GM23248 (cell line): Measurements from ENCODE around the gene SLC25A11. TPM values are rescaled to one million over a fixed set of nuclear protein-coding genes. Genes with fewer than 3 reads are reported as not detected.

Source experiments
- DNase-seq: peaks from one replicate; pipeline ENCODE4 v3.0.0-alpha.2; 2015
- H2AFZ ChIP-seq: fragments of 200-600 bp; sonication (generic); 2 replicates; pipeline ENCODE4 v1.6.1; 2016; ENCODE audit warnings: antibody characterized with exemption
- H3F3A ChIP-seq: fragments of 200-600 bp; sonication (generic); 2 replicates; pipeline ENCODE4 v1.6.1; 2016; ENCODE audit warnings: mild to moderate bottlenecking, antibody characterized with exemption, mixed run types; ENCODE audit not compliant: insufficient read depth
- H3K27ac ChIP-seq: fragments of 200-600 bp; sonication (generic); 2 replicates; pipeline ENCODE4 v1.5.1; 2016; ENCODE audit warnings: mild to moderate bottlenecking
- H3K27me3 ChIP-seq: fragments of 200-600 bp; sonication (generic); replicated peaks from 2 replicates; pipeline ENCODE4 v1.6.1; 2016; ENCODE audit warnings: mild to moderate bottlenecking; ENCODE audit not compliant: insufficient read depth
- H3K36me3 ChIP-seq: fragments of 200-600 bp; sonication (generic); 2 replicates; pipeline ENCODE4 v1.6.1; 2016; ENCODE audit warnings: low read depth, mild to moderate bottlenecking
- H3K4me1 ChIP-seq: fragments of 200-600 bp; sonication (generic); 2 replicates; pipeline ENCODE4 v1.6.1; 2016; ENCODE audit warnings: mild to moderate bottlenecking; ENCODE audit not compliant: insufficient read depth
- H3K4me2 ChIP-seq: fragments of 200-600 bp; sonication (generic); one replicate; pipeline ENCODE4 v1.6.1; 2016; ENCODE audit warnings: mild to moderate bottlenecking; ENCODE audit not compliant: unreplicated experiment
- H3K4me3 ChIP-seq: fragments of 200-600 bp; sonication (generic); 2 replicates; pipeline ENCODE4 v1.5.1; 2016; ENCODE audit warnings: mild to moderate bottlenecking
- H3K79me2 ChIP-seq: fragments of 200-600 bp; sonication (generic); 2 replicates; pipeline ENCODE4 v1.6.1; 2016; ENCODE audit warnings: mild to moderate bottlenecking; ENCODE audit not compliant: insufficient read depth
- H3K9ac ChIP-seq: fragments of 200-600 bp; sonication (generic); 2 replicates; pipeline ENCODE4 v1.6.1; 2016; ENCODE audit warnings: mild to moderate bottlenecking
- H3K9me2 ChIP-seq: fragments of 200-600 bp; sonication (generic); 2 replicates; pipeline ENCODE4 v1.6.1; 2016; ENCODE audit warnings: mixed run types, mild to moderate bottlenecking, moderate library complexity; ENCODE audit not compliant: insufficient read depth
- H3K9me3 ChIP-seq: fragments of 200-600 bp; sonication (generic); one replicate; pipeline ENCODE4 v1.6.1; 2017; ENCODE audit warnings: low read depth
- H4K20me1 ChIP-seq: fragments of 200-600 bp; sonication (generic); 2 replicates; pipeline ENCODE4 v1.6.0; 2016; ENCODE audit not compliant: insufficient read depth
- EZH2 ChIP-seq: fragments of 200-600 bp; sonication (generic); IDR thresholded peaks from 2 replicates; pipeline ENCODE4 v1.6.1; 2018; ENCODE audit warnings: antibody characterized with exemption, mild to moderate bottlenecking; ENCODE audit not compliant: insufficient read depth, poor library complexity, severe bottlenecking
- EZH2phosphoT487 ChIP-seq: fragments of 200-600 bp; sonication (generic); IDR thresholded peaks from 2 replicates; pipeline ENCODE4 v1.6.1; 2018; ENCODE audit warnings: antibody characterized with exemption, moderate library complexity, mild to moderate bottlenecking, low read depth; ENCODE audit not compliant: insufficient read depth
- WGBS, 2 experiments: methylation state at CpG; one replicate each; pipeline ENCODE4 v1.1.6; 2015 to 2017; ENCODE audit warnings: low lambda C conversion rate in 2 of 2, low coverage in 1 of 2; ENCODE audit errors: missing lambda C conversion rate in 2 of 2; 5-methylcytosine and 5-hydroxymethylcytosine counted together
- in situ Hi-C: fragments of 300-500 bp; cut with MboI; formaldehyde crosslinking; loops from 2 replicates; pipeline ENCODE4 v1.15.0; 2020
- polyA plus RNA-seq: library from polyadenylated mRNA; unstranded; fragments of >200 nt; fragmentation: Nextera tagmentation; extraction: Ambion mirVana; gene quantifications from 2 replicates; pipeline ENCODE4 v1.2.1, GENCODE V29; 2016
- total RNA-seq: library from RNA; depleted of rRNA; stranded (reverse); fragments of >200 nt; shearing (Covaris generic); gene quantifications from 2 replicates; pipeline ENCODE4 v1.2.3, GENCODE V29; 2014

SLC25A11 gene
- total and polyA plus RNA-seq, 2 experiments from 2014 or later: 68.5 to 71.4 TPM

GRCh38 chr17:4941319-4941610 is 1.4 kb upstream of the SLC25A11 start:
- Histone ChIP-seq H3K9me2 (no peaks in the 10 kb centered on the region), H3K9me3 (no peaks in the 10 kb centered on the region), H3K9ac (peak overlapping the region; percentile 94), H3K4me2 (peak overlapping the region; percentile 93), H3K36me3 (peaks cover 5% of the 10 kb centered on the region), H3K4me3 (peak overlapping the region; percentile 94), H4K20me1 (peaks cover 6% of the 10 kb centered on the region; the same call in 1 of the 2 replicates), H3K27me3 (no peaks in the 10 kb centered on the region), H3F3A (peaks cover 51% of the 10 kb centered on the region), H2AFZ (peak overlapping the region; percentile 81; the same call in 1 of the 2 replicates), H3K4me1 (peaks cover 29% of the 10 kb centered on the region), H3K79me2 (peaks cover 75% of the 10 kb centered on the region), H3K27ac (peak overlapping the region; percentile 80)
- in situ Hi-C loops: no loop called here
- no peak for DNase-seq
- WGBS, 2 experiments: 34 to 48% methylated on average over 4 of the region's 4 CpGs
- TF ChIP-seq EZH2phosphoT487 (no peak), EZH2 (no peak)

- Histone ChIP-seq H3K27me3 (no peaks in the 10 kb centered on the region), H3K79me2 (peaks cover 70% of the 10 kb centered on the region), H3K9me3 (no peaks in the 10 kb centered on the region), H2AFZ (peak overlapping the region; percentile 81), H3K27ac (peak overlapping the region; percentile 80), H3K4me3 (peak overlapping the region; percentile 94), H3K36me3 (peaks cover 3% of the 10 kb centered on the region; the same call in 1 of the 2 replicates), H3K9ac (peak overlapping the region; percentile 94), H3K9me2 (no peaks in the 10 kb centered on the region), H3F3A (peaks cover 47% of the 10 kb centered on the region), H3K4me1 (peaks cover 28% of the 10 kb centered on the region), H3K4me2 (peak overlapping the region; percentile 93), H4K20me1 (peaks cover 6% of the 10 kb centered on the region; the same call in 1 of the 2 replicates)
- TF ChIP-seq EZH2phosphoT487: no peak
- no peak for TF ChIP-seq EZH2
- in situ Hi-C loops: no loop called here
- peak; percentile 91 for DNase-seq
- WGBS, 2 experiments: 1 to 2% methylated on average over 27 to 29 of the region's 29 CpGs
Observed at GRCh38 chr17:4940555-4941318, 891 bp upstream of the SLC25A11 start.

- in situ Hi-C loops: no loop called here
- Histone ChIP-seq H3K4me1 (peaks cover 17% of the 10 kb centered on the region), H3K9me3 (no peaks in the 10 kb centered on the region), H3K79me2 (peaks cover 57% of the 10 kb centered on the region), H3K27ac (peak overlapping the region; percentile 80), H2AFZ (peak overlapping the region; percentile 81), H3K27me3 (no peaks in the 10 kb centered on the region), H3K36me3 (no peaks in the 10 kb centered on the region), H3K4me2 (peak overlapping the region; percentile 92), H3K9ac (peak overlapping the region; percentile 94), H3K4me3 (peak overlapping the region; percentile 94), H3F3A (peaks cover 36% of the 10 kb centered on the region), H4K20me1 (0 out of 2 replicates have a peak, but pooled peaks cover 1% of the 10 kb centered on the region), H3K9me2 (no peaks in the 10 kb centered on the region)
- DNase-seq: peak; percentile 55
- no peak for TF ChIP-seq EZH2
- no peak for TF ChIP-seq EZH2phosphoT487
- 1 to 3% methylated on average over 15 to 16 of the region's 16 CpGs for WGBS, 2 experiments
Observed at GRCh38 chr17:4939546-4939795, 375 bp downstream of the SLC25A11 start.

GRCh38 chr17:4938688-4939545 is 929 bp downstream of the SLC25A11 start:
- Histone ChIP-seq H3F3A (peaks cover 31% of the 10 kb centered on the region), H3K9ac (peak overlapping the region; percentile 94), H3K27ac (peak overlapping the region; percentile 80), H3K27me3 (no peaks in the 10 kb centered on the region), H3K4me2 (peak overlapping the region; percentile 92), H3K36me3 (no peaks in the 10 kb centered on the region), H4K20me1 (no peaks in the 10 kb centered on the region), H2AFZ (peak overlapping the region; percentile 81), H3K4me1 (peaks cover 14% of the 10 kb centered on the region; the same call in 1 of the 2 replicates), H3K9me2 (no peaks in the 10 kb centered on the region), H3K79me2 (peaks cover 51% of the 10 kb centered on the region), H3K4me3 (peak overlapping the region; percentile 94), H3K9me3 (no peaks in the 10 kb centered on the region)
- in situ Hi-C loops: no loop called here
- WGBS, 2 experiments: 46 to 48% methylated on average over 19 of the region's 19 CpGs
- TF ChIP-seq EZH2: no peak
- TF ChIP-seq EZH2phosphoT487: no peak
- no peak for DNase-seq
